ENCODE measurements around the gene SPTBN1. TPM values are rescaled to one million over a fixed set of nuclear protein-coding genes. Genes with fewer than 3 reads are reported as not detected.

Gene SPTBN1
- total and polyA plus RNA-seq, 2 of the 13 experiments (the other 11 are each of a cell fraction or from before 2014, with no cell fraction given): 123 to 299 TPM

DNA sequence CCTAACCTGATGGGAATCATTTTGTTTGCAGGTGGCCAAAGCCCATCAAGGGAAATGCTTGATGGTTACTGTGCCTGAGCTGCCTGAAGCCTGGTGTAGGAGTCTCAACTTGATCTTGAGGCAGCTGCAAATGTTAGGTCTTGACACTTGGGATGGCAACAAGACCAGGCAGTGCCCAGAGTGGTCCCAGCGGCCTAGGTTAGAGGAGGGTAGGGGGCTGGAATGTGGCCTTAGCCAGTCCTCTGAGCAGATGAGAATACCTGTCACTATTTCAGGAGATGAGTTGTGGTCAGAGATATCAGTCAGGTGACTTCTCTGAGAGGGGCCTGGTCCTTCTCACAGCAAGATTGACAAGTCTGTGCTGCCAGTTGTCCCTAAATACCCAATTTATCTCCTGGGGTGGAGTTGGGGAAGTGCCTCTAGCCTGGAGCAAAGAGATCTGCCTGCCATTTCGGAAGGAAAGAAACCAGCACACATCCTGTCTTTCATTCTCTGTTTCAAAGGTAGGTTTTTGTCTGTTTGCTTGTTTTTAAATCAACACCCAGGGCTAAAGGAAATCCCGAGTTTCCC, 13.4 kb downstream of the SPTBN1 start (continued):
- TF ChIP-seq, protein P1, sequence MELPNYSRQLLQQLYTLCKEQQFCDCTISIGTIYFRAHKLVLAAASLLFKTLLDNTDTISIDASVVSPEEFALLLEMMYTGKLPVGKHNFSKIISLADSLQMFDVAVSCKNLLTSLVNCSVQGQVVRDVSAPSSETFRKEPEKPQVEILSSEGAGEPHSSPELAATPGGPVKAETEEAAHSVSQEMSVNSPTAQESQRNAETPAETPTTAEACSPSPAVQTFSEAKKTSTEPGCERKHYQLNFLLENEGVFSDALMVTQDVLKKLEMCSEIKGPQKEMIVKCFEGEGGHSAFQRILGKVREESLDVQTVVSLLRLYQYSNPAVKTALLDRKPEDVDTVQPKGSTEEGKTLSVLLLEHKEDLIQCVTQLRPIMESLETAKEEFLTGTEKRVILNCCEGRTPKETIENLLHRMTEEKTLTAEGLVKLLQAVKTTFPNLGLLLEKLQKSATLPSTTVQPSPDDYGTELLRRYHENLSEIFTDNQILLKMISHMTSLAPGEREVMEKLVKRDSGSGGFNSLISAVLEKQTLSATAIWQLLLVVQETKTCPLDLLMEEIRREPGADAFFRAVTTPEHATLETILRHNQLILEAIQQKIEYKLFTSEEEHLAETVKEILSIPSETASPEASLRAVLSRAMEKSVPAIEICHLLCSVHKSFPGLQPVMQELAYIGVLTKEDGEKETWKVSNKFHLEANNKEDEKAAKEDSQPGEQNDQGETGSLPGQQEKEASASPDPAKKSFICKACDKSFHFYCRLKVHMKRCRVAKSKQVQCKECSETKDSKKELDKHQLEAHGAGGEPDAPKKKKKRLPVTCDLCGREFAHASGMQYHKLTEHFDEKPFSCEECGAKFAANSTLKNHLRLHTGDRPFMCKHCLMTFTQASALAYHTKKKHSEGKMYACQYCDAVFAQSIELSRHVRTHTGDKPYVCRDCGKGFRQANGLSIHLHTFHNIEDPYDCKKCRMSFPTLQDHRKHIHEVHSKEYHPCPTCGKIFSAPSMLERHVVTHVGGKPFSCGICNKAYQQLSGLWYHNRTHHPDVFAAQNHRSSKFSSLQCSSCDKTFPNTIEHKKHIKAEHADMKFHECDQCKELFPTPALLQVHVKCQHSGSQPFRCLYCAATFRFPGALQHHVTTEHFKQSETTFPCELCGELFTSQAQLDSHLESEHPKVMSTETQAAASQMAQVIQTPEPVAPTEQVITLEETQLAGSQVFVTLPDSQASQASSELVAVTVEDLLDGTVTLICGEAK (IDR thresholded peaks at IDR 0.05): no peak
- TF ChIP-seq, protein P1 (CRISPR knock-in tag; IDR thresholded peaks at IDR 0.05): no peak
- TF ChIP-seq ZNF556 (CRISPR knock-in tag; IDR thresholded peaks at IDR 0.05; ENCODE audit: borderline replicate concordance) (no peak), RFXANK (CRISPR knock-in tag; IDR thresholded peaks at IDR 0.05) (no peak), SAP130 (CRISPR knock-in tag; IDR thresholded peaks at IDR 0.05; ENCODE audit: low read depth) (no peak), ZNF274 (CRISPR knock-in tag; IDR thresholded peaks at IDR 0.05) (no peak), HCFC1 (IDR thresholded peaks at IDR 0.05; ENCODE audit: low read depth, low read length) (no peak), ZNF136 (CRISPR knock-in tag; IDR thresholded peaks at IDR 0.05; ENCODE audit: low read depth) (no peak)
- TF ChIP-seq, protein P2, sequence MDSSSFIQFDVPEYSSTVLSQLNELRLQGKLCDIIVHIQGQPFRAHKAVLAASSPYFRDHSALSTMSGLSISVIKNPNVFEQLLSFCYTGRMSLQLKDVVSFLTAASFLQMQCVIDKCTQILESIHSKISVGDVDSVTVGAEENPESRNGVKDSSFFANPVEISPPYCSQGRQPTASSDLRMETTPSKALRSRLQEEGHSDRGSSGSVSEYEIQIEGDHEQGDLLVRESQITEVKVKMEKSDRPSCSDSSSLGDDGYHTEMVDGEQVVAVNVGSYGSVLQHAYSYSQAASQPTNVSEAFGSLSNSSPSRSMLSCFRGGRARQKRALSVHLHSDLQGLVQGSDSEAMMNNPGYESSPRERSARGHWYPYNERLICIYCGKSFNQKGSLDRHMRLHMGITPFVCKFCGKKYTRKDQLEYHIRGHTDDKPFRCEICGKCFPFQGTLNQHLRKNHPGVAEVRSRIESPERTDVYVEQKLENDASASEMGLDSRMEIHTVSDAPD (CRISPR knock-in tag; IDR thresholded peaks at IDR 0.05): no peak
- TF ChIP-seq, protein P3, sequence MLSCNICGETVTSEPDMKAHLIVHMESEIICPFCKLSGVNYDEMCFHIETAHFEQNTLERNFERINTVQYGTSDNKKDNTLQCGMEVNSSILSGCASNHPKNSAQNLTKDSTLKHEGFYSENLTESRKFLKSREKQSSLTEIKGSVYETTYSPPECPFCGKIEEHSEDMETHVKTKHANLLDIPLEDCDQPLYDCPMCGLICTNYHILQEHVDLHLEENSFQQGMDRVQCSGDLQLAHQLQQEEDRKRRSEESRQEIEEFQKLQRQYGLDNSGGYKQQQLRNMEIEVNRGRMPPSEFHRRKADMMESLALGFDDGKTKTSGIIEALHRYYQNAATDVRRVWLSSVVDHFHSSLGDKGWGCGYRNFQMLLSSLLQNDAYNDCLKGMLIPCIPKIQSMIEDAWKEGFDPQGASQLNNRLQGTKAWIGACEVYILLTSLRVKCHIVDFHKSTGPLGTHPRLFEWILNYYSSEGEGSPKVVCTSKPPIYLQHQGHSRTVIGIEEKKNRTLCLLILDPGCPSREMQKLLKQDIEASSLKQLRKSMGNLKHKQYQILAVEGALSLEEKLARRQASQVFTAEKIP (CRISPR knock-in tag; IDR thresholded peaks at IDR 0.05; ENCODE audit: borderline replicate concordance): no peak
- TF ChIP-seq, protein P4, sequence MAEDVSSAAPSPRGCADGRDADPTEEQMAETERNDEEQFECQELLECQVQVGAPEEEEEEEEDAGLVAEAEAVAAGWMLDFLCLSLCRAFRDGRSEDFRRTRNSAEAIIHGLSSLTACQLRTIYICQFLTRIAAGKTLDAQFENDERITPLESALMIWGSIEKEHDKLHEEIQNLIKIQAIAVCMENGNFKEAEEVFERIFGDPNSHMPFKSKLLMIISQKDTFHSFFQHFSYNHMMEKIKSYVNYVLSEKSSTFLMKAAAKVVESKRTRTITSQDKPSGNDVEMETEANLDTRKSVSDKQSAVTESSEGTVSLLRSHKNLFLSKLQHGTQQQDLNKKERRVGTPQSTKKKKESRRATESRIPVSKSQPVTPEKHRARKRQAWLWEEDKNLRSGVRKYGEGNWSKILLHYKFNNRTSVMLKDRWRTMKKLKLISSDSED (CRISPR knock-in tag; IDR thresholded peaks at IDR 0.05): no peak
